ENCODE results near the gene IL1A.

Gene IL1A

DNA sequence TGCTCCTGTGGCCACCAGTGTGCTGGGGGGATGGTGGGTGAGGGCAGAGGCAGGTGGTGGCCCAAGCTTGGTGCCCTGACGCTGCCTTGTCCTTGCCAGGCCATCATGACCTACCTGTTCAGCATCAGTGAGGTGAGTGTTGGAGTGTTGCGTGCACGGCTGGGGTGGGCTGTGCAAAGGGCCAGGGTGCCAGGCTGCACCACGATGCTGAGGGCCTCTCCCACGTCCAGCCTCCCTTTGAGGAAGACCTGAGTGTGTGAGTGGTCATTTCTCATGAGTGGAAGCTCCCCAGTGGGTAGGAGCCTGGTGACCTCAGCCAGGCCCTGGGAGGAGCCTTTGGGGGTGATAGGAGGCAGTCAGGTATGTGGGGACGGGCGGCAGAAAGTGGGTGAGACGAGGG, 60.3 kb downstream of the IL1A start:
- TF ChIP-seq, protein P1, sequence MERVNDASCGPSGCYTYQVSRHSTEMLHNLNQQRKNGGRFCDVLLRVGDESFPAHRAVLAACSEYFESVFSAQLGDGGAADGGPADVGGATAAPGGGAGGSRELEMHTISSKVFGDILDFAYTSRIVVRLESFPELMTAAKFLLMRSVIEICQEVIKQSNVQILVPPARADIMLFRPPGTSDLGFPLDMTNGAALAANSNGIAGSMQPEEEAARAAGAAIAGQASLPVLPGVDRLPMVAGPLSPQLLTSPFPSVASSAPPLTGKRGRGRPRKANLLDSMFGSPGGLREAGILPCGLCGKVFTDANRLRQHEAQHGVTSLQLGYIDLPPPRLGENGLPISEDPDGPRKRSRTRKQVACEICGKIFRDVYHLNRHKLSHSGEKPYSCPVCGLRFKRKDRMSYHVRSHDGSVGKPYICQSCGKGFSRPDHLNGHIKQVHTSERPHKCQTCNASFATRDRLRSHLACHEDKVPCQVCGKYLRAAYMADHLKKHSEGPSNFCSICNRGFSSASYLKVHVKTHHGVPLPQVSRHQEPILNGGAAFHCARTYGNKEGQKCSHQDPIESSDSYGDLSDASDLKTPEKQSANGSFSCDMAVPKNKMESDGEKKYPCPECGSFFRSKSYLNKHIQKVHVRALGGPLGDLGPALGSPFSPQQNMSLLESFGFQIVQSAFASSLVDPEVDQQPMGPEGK (CRISPR knock-in tag; IDR thresholded peaks at IDR 0.05; ENCODE audit: borderline replicate concordance) = no peak
- TF ChIP-seq, protein P2, sequence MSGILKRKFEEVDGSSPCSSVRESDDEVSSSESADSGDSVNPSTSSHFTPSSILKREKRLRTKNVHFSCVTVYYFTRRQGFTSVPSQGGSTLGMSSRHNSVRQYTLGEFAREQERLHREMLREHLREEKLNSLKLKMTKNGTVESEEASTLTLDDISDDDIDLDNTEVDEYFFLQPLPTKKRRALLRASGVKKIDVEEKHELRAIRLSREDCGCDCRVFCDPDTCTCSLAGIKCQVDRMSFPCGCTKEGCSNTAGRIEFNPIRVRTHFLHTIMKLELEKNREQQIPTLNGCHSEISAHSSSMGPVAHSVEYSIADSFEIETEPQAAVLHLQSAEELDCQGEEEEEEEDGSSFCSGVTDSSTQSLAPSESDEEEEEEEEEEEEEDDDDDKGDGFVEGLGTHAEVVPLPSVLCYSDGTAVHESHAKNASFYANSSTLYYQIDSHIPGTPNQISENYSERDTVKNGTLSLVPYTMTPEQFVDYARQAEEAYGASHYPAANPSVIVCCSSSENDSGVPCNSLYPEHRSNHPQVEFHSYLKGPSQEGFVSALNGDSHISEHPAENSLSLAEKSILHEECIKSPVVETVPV (CRISPR knock-in tag; IDR thresholded peaks at IDR 0.05) = no peak
- TF ChIP-seq PPARA (CRISPR knock-in tag; IDR thresholded peaks at IDR 0.05; ENCODE audit: borderline replicate concordance) (no peak), OSR1 (CRISPR knock-in tag; IDR thresholded peaks at IDR 0.05) (no peak), GLIS3 (CRISPR knock-in tag; IDR thresholded peaks at IDR 0.05) (no peak), BACH2 (CRISPR knock-in tag; IDR thresholded peaks at IDR 0.05; ENCODE audit: borderline replicate concordance) (no peak), ZFP3 (CRISPR knock-in tag; IDR thresholded peaks at IDR 0.05) (no peak), ESRRG (CRISPR knock-in tag; IDR thresholded peaks at IDR 0.05) (no peak)
- TF ChIP-seq, protein P3, sequence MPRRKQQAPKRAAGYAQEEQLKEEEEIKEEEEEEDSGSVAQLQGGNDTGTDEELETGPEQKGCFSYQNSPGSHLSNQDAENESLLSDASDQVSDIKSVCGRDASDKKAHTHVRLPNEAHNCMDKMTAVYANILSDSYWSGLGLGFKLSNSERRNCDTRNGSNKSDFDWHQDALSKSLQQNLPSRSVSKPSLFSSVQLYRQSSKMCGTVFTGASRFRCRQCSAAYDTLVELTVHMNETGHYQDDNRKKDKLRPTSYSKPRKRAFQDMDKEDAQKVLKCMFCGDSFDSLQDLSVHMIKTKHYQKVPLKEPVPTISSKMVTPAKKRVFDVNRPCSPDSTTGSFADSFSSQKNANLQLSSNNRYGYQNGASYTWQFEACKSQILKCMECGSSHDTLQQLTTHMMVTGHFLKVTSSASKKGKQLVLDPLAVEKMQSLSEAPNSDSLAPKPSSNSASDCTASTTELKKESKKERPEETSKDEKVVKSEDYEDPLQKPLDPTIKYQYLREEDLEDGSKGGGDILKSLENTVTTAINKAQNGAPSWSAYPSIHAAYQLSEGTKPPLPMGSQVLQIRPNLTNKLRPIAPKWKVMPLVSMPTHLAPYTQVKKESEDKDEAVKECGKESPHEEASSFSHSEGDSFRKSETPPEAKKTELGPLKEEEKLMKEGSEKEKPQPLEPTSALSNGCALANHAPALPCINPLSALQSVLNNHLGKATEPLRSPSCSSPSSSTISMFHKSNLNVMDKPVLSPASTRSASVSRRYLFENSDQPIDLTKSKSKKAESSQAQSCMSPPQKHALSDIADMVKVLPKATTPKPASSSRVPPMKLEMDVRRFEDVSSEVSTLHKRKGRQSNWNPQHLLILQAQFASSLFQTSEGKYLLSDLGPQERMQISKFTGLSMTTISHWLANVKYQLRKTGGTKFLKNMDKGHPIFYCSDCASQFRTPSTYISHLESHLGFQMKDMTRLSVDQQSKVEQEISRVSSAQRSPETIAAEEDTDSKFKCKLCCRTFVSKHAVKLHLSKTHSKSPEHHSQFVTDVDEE (CRISPR knock-in tag; IDR thresholded peaks at IDR 0.05) = no peak
- no peak for ATAC-seq
